ENCODE measurements around the gene SLC26A8. TPM values are rescaled to one million over a fixed set of nuclear protein-coding genes. Genes with fewer than 3 reads are reported as not detected.

Gene SLC26A8
- total and polyA plus RNA-seq, 2 of the 13 experiments (the other 11 are each of a cell fraction or from before 2014, with no cell fraction given) = 0.46 TPM; not detected in 1

DNA sequence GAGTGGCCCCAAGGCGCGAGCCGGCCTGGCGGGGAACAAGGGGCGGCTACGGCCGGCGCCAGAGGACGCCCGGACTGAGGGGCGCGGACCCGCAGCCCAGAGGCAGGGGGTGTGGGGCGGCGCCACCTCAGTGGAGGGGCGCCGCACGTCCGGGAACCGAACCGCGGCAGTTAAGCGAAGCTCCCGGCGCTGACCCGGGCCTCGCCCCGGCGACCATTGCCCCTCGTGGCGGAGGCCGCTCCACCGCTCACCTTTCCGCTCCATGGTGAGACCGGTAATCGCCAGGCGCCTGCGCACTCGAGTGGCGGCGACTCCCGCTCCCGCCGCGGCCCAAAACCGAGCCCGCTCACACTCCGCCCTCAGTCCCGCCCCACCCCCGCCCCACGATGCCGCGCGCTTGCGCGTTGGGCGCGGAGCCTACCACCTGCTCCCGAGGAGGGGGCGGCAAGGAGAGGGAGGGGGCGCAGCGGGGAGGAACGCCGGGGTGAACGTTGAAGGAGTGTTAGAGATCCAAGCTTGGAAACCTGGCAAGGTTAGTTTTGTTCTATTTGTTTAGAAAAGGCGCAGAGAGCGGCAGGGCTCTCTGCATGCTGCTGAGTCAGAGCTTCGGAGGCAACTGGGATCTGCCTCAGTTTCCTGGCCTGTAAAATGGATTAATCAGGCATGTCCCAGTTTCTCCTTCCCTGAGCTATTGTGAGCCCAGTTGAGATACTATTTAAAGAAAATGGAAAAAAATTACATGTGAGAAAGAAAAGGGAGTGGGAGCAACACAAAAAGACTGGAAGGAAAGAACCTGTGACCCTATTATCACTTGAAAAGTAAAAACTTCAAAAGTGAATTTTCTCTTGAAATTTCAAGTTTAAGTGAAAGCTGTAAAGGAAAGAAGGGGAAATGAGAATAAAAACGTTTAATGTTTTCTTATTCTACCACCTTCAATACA, 103.4 kb downstream of the SLC26A8 start, which contains the start of gene SRPK1 (continued):
- TF ChIP-seq ZNF747 (CRISPR knock-in tag; IDR thresholded peaks at IDR 0.05; ENCODE audit: borderline replicate concordance) = peak; percentile 92; the same call in 1 of the 2 replicates
- TF ChIP-seq CBX1 (IDR thresholded peaks at IDR 0.05; ENCODE audit: low read depth) = peak; percentile 84
- no peak for TF ChIP-seq SMAD9 (CRISPR knock-in tag; IDR thresholded peaks at IDR 0.05)
- TF ChIP-seq, protein P1, sequence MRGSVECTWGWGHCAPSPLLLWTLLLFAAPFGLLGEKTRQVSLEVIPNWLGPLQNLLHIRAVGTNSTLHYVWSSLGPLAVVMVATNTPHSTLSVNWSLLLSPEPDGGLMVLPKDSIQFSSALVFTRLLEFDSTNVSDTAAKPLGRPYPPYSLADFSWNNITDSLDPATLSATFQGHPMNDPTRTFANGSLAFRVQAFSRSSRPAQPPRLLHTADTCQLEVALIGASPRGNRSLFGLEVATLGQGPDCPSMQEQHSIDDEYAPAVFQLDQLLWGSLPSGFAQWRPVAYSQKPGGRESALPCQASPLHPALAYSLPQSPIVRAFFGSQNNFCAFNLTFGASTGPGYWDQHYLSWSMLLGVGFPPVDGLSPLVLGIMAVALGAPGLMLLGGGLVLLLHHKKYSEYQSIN (CRISPR knock-in tag; IDR thresholded peaks at IDR 0.05; ENCODE audit: borderline replicate concordance) = no peak
- TF ChIP-seq, protein P2, sequence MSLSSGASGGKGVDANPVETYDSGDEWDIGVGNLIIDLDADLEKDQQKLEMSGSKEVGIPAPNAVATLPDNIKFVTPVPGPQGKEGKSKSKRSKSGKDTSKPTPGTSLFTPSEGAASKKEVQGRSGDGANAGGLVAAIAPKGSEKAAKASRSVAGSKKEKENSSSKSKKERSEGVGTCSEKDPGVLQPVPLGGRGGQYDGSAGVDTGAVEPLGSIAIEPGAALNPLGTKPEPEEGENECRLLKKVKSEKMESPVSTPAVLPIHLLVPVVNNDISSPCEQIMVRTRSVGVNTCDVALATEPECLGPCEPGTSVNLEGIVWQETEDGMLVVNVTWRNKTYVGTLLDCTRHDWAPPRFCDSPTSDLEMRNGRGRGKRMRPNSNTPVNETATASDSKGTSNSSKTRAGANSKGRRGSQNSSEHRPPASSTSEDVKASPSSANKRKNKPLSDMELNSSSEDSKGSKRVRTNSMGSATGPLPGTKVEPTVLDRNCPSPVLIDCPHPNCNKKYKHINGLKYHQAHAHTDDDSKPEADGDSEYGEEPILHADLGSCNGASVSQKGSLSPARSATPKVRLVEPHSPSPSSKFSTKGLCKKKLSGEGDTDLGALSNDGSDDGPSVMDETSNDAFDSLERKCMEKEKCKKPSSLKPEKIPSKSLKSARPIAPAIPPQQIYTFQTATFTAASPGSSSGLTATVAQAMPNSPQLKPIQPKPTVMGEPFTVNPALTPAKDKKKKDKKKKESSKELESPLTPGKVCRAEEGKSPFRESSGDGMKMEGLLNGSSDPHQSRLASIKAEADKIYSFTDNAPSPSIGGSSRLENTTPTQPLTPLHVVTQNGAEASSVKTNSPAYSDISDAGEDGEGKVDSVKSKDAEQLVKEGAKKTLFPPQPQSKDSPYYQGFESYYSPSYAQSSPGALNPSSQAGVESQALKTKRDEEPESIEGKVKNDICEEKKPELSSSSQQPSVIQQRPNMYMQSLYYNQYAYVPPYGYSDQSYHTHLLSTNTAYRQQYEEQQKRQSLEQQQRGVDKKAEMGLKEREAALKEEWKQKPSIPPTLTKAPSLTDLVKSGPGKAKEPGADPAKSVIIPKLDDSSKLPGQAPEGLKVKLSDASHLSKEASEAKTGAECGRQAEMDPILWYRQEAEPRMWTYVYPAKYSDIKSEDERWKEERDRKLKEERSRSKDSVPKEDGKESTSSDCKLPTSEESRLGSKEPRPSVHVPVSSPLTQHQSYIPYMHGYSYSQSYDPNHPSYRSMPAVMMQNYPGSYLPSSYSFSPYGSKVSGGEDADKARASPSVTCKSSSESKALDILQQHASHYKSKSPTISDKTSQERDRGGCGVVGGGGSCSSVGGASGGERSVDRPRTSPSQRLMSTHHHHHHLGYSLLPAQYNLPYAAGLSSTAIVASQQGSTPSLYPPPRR (CRISPR knock-in tag; IDR thresholded peaks at IDR 0.05; ENCODE audit: borderline replicate concordance) = peak; percentile 79
- peak; percentile 84 for TF ChIP-seq KMT2A (CRISPR knock-in tag; IDR thresholded peaks at IDR 0.05)
- TF ChIP-seq RBM22 (optimal IDR thresholded peaks at IDR 0.05; ENCODE audit: low read length) = no peak
- TF ChIP-seq ZSCAN20 (CRISPR knock-in tag; IDR thresholded peaks at IDR 0.05; ENCODE audit: borderline replicate concordance) = peak; percentile 96; the same call in 1 of the 2 replicates
- TF ChIP-seq RARA (CRISPR knock-in tag; IDR thresholded peaks at IDR 0.05) = peak; percentile 63
- no peak for TF ChIP-seq ZBTB8A (CRISPR knock-in tag; IDR thresholded peaks at IDR 0.05; ENCODE audit: borderline replicate concordance, low read depth)
- TF ChIP-seq, protein P3, sequence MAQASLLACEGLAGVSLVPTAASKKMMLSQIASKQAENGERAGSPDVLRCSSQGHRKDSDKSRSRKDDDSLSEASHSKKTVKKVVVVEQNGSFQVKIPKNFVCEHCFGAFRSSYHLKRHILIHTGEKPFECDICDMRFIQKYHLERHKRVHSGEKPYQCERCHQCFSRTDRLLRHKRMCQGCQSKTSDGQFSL (CRISPR knock-in tag; IDR thresholded peaks at IDR 0.05) = peak; percentile 41; the same call in 1 of the 2 replicates
- TF ChIP-seq ZEB1 (IDR thresholded peaks at IDR 0.05; ENCODE audit: insufficient replicate concordance, low read depth) = peak; percentile 54
- TF ChIP-seq ZNF83 (CRISPR knock-in tag; IDR thresholded peaks at IDR 0.05; ENCODE audit: borderline replicate concordance) = no peak; the same call in 1 of the 2 replicates
- TF ChIP-seq, protein P4, sequence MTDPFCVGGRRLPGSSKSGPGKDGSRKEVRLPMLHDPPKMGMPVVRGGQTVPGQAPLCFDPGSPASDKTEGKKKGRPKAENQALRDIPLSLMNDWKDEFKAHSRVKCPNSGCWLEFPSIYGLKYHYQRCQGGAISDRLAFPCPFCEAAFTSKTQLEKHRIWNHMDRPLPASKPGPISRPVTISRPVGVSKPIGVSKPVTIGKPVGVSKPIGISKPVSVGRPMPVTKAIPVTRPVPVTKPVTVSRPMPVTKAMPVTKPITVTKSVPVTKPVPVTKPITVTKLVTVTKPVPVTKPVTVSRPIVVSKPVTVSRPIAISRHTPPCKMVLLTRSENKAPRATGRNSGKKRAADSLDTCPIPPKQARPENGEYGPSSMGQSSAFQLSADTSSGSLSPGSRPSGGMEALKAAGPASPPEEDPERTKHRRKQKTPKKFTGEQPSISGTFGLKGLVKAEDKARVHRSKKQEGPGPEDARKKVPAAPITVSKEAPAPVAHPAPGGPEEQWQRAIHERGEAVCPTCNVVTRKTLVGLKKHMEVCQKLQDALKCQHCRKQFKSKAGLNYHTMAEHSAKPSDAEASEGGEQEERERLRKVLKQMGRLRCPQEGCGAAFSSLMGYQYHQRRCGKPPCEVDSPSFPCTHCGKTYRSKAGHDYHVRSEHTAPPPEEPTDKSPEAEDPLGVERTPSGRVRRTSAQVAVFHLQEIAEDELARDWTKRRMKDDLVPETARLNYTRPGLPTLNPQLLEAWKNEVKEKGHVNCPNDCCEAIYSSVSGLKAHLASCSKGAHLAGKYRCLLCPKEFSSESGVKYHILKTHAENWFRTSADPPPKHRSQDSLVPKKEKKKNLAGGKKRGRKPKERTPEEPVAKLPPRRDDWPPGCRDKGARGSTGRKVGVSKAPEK (CRISPR knock-in tag; IDR thresholded peaks at IDR 0.05; ENCODE audit: borderline replicate concordance) = no peak
- peak; percentile 77 for TF ChIP-seq TGIF2 (CRISPR knock-in tag; IDR thresholded peaks at IDR 0.05)
- peak; percentile 38; the same call in 1 of the 2 replicates for TF ChIP-seq ZNF652 (CRISPR knock-in tag; IDR thresholded peaks at IDR 0.05; ENCODE audit: borderline replicate concordance, low read depth)
- 0 out of 2 replicates have a peak, but pooled peaks have one; percentile 57 for TF ChIP-seq CENPT (CRISPR knock-in tag; IDR thresholded peaks at IDR 0.05; ENCODE audit: low read depth)
- TF ChIP-seq AKAP8 (CRISPR knock-in tag; IDR thresholded peaks at IDR 0.05) = peak; percentile 69; the same call in 1 of the 2 replicates
- no peak for TF ChIP-seq FOXA1 (IDR thresholded peaks at IDR 0.05)
- TF ChIP-seq FOXA1 (CRISPR knock-in tag; IDR thresholded peaks at IDR 0.05) = 0 out of 2 replicates have a peak, but pooled peaks have one; percentile 4
